Left lung (tissue), 10 donors: ENCODE data around the gene C6orf141. TPM values are rescaled to one million over a fixed set of nuclear protein-coding genes. Genes with fewer than 3 reads are reported as not detected.

ENCODE experiments used
- ATAC-seq: fragments of 200-7000 bp; cut with Tn5 transposase; one replicate; pipeline ENCODE4 v1.9.1; 2020; ENCODE audit warnings: moderate library complexity
- DNase-seq, 4 donors: peaks; one replicate each; pipeline ENCODE4 v3.0.0-alpha.2; 2013 to 2020
- H3K27ac ChIP-seq, 2 donors: fragments of 200-600 bp; sonication (generic) in 1 of 2; one replicate each; pipeline versions ENCODE4 v1.5.0 to v1.8.0; 2020 to 2021
- H3K27me3 ChIP-seq, 2 donors: fragments of 200-600 bp; sonication (generic) in 1 of 2; one replicate each; pipeline versions ENCODE4 v1.5.0 to v1.8.0; 2020 to 2021
- H3K36me3 ChIP-seq, 2 donors: fragments of 200-600 bp; sonication (generic) in 1 of 2; one replicate each; pipeline versions ENCODE4 v1.5.0 to v1.8.0; 2020 to 2021
- H3K4me1 ChIP-seq, 2 donors: fragments of 200-600 bp; one replicate each; pipeline ENCODE4 v1.8.0; 2021
- H3K4me3 ChIP-seq, 2 donors: fragments of 200-600 bp; sonication (generic) in 1 of 2; one replicate each; pipeline versions ENCODE4 v1.5.0 to v1.8.0; 2020 to 2021; ENCODE audit warnings: mild to moderate bottlenecking in 1 of 2
- H3K9me3 ChIP-seq, 2 donors: fragments of 200-600 bp; sonication (generic) in 1 of 2; one replicate each; pipeline versions ENCODE4 v1.5.0 to v1.8.0; 2020 to 2021
- CTCF ChIP-seq, 2 donors: fragments of 200-600 bp; sonication (generic) in 1 of 2; IDR thresholded peaks; one replicate each; pipeline versions ENCODE4 v1.5.0 to v1.8.0; 2021; ENCODE audit warnings: antibody characterized with exemption in 2 of 2
- intact Hi-C, 2 donors: fragments of 100-400 bp; cut with DNase I; formaldehyde crosslinking; loops; one replicate each; pipeline versions ENCODE4 v1.11.2 to v1.14.2; 2022
- polyA plus RNA-seq, 6 donors: library from polyadenylated mRNA; unstranded; fragments of 120-200 nt; gene quantifications; one replicate each; pipeline ENCODE4 v1.2.1, GENCODE V29; 2013; ENCODE audit not compliant: insufficient read length in 6 of 6
- total RNA-seq, 2 donors: library from RNA; stranded (reverse); fragmentation: NEBNext Ultra II Directional; extraction: Animal tissue kit (Norgen Biotek cat#: 25700); gene quantifications; one replicate each; pipeline ENCODE4 v1.2.1, GENCODE V29; 2021
- donor health status: DM: no; HTN: yes; CAD: no.
- donor health status: DM: no; HTN: no; CAD: no.

Gene C6orf141
- total and polyA plus RNA-seq, 8 donors: 3.0 to 10.0 (median 5.0) TPM

GRCh38 chr6:49551078-49551865, 804 bp downstream of the C6orf141 start:
- ATAC-seq (peak; percentile 70), DNase-seq (peak in 3 of 4 donors; percentile 16 to 79 (median 34))
- H3K27me3 ChIP-seq: peaks cover 13 to 49% of the 10 kb centered on the region in 2 donors
- H3K4me3 ChIP-seq: peak overlapping the region; percentile 29 to 40
- intact Hi-C loops: no loop called here
- TF ChIP-seq CTCF (IDR thresholded peaks at IDR 0.05): no peak
- H3K9me3 ChIP-seq: no peaks in the 10 kb centered on the region
- no peaks in the 10 kb centered on the region for H3K36me3 ChIP-seq
- peaks cover 0 to 18% of the 10 kb centered on the region in 2 donors for H3K4me1 ChIP-seq
- peak overlapping the region in 1 of 2 donors; percentile 37 for H3K27ac ChIP-seq

- DNase-seq (no peak), ATAC-seq (peak; percentile 10)
- intact Hi-C loops: no loop called here
- H3K4me1 ChIP-seq: peaks cover 0 to 18% of the 10 kb centered on the region in 2 donors
- H3K27me3 ChIP-seq: peaks cover 13 to 49% of the 10 kb centered on the region in 2 donors
- peak overlapping the region in 1 of 2 donors; percentile 40 for H3K4me3 ChIP-seq
- TF ChIP-seq CTCF (IDR thresholded peaks at IDR 0.05): no peak
- no peaks in the 10 kb centered on the region for H3K36me3 ChIP-seq
- H3K27ac ChIP-seq: peak overlapping the region in 1 of 2 donors; percentile 37
- no peaks in the 10 kb centered on the region for H3K9me3 ChIP-seq
These were observed 1.3 kb downstream of the C6orf141 start for GRCh38 chr6:49551866-49552129.

GRCh38 chr6:49552596-49552995, 2.1 kb downstream of the C6orf141 start:
- peak overlapping the region in 1 of 2 donors; percentile 40 for H3K4me3 ChIP-seq
- H3K27me3 ChIP-seq: peaks cover 13 to 49% of the 10 kb centered on the region in 2 donors
- no peaks in the 10 kb centered on the region for H3K36me3 ChIP-seq
- H3K27ac ChIP-seq: no peak overlapping the region
- ATAC-seq (no peak), DNase-seq (no peak)
- H3K9me3 ChIP-seq: no peaks in the 10 kb centered on the region
- intact Hi-C loops: no loop called here
- peaks cover 0 to 18% of the 10 kb centered on the region in 2 donors for H3K4me1 ChIP-seq
- TF ChIP-seq CTCF (IDR thresholded peaks at IDR 0.05): no peak

- TF ChIP-seq CTCF (IDR thresholded peaks at IDR 0.05): no peak
- Histone ChIP-seq H3K4me1 (peaks cover 0 to 18% of the 10 kb centered on the region in 2 donors), H3K36me3 (no peaks in the 10 kb centered on the region), H3K9me3 (no peaks in the 10 kb centered on the region), H3K27ac (no peak overlapping the region), H3K27me3 (peaks cover 13 to 49% of the 10 kb centered on the region in 2 donors), H3K4me3 (no peak overlapping the region)
- DNase-seq (no peak), ATAC-seq (no peak)
- intact Hi-C loops: no loop called here
These were observed 2.9 kb downstream of the C6orf141 start for GRCh38 chr6:49553384-49553783.

- no peak for DNase-seq
- H3K4me3 ChIP-seq: no peak overlapping the region
- no peak for TF ChIP-seq CTCF (IDR thresholded peaks at IDR 0.05)
- H3K27ac ChIP-seq: peak overlapping the region; percentile 16 to 65
- H3K27me3 ChIP-seq: peaks cover 8 to 24% of the 10 kb centered on the region in 2 donors
- intact Hi-C loops: no loop called here
- no peaks in the 10 kb centered on the region for H3K36me3 ChIP-seq
- H3K4me1 ChIP-seq: peaks cover 0 to 9% of the 10 kb centered on the region in 2 donors
- no peaks in the 10 kb centered on the region for H3K9me3 ChIP-seq
- ATAC-seq: no peak
These were observed 5.5 kb downstream of the C6orf141 start for GRCh38 chr6:49555951-49556350.
